ENCODE data around the gene LZTS2. TPM values are rescaled to one million over a fixed set of nuclear protein-coding genes. Genes with fewer than 3 reads are reported as not detected.

Gene LZTS2
- total and polyA plus RNA-seq, 9 donors = 9.4 to 121 (median 77.4) TPM

DNA sequence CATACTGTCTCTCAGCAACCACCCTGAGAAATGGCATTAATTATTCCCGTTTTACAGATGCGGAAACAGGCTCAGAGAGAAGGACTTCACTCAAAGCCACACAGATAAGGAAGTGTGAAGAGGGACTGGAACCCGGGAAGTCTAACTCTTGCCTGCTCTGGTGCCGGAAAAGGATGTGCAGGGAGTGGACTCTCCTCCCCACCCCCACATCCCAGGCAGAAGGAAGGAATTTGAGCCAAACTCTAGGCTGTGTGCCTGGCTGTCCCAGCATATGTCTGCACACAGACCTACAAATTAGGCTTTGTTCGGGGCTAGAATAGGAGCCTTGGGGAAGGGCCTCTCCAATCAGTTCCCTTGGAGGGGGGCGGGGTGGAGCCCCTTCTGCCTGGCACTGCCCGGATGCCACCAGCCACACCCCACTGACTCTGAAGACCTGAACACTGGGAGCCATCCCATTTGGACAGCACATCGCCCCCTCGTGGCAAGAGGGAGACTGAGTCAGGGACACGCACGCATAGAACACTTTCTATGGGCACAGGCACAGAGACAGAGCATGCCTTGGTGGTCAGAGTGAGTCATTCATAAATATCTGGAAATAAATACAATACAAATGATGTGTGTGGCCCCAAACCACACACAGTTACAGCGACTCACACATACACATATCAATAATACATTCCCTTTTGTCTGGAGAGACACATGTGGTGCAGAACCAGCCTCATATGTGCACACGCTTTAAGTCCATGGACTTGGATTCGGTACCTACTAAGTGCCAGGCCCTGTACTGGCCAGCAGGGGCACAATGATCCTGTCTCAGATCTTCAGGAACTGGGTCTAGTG lies 13.1 kb downstream of the LZTS2 start:
- TF ChIP-seq, protein P1, sequence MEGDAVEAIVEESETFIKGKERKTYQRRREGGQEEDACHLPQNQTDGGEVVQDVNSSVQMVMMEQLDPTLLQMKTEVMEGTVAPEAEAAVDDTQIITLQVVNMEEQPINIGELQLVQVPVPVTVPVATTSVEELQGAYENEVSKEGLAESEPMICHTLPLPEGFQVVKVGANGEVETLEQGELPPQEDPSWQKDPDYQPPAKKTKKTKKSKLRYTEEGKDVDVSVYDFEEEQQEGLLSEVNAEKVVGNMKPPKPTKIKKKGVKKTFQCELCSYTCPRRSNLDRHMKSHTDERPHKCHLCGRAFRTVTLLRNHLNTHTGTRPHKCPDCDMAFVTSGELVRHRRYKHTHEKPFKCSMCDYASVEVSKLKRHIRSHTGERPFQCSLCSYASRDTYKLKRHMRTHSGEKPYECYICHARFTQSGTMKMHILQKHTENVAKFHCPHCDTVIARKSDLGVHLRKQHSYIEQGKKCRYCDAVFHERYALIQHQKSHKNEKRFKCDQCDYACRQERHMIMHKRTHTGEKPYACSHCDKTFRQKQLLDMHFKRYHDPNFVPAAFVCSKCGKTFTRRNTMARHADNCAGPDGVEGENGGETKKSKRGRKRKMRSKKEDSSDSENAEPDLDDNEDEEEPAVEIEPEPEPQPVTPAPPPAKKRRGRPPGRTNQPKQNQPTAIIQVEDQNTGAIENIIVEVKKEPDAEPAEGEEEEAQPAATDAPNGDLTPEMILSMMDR (IDR thresholded peaks at IDR 0.05) = peak; percentile 91 to 92 (median 92)
- TF ChIP-seq POLR2A (IDR thresholded peaks at IDR 0.05) = no peak
- 14 to 15% (median 15%) methylated on average over 14 of the region's 14 CpGs for WGBS, 3 donors

DNA sequence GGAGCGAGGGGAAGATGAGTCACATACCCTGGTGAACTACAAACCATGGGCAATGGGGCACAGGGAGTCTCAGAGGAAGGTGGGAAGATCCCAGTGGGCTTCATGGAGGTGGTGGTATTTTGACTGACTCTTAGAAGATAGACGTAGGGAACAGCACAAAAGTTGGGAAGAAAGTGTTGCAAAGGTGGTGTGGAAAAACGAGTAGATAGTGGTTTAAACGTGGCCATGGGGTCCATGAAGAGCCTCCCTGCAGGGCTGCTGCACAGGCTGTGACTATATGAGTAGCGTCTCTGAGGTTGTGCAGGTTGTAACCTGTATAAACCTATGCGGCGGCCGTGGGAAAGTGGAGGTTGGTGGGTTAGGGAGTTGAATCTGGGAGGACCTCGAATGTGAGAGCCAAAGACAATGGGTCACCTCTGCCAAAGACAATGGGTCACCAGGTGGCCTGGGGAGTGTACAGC lies 13.8 kb downstream of the LZTS2 start:
- H3K27ac ChIP-seq = no peak overlapping the region
- 40 to 51% (median 41%) methylated on average over 9 of the region's 9 CpGs for WGBS, 3 donors
- DNase-seq = peak in 1 of 5 donors; percentile 31
- no peaks in the 10 kb centered on the region for H3K27me3 ChIP-seq
- H3K4me3 ChIP-seq = no peak overlapping the region
- TF ChIP-seq EP300 (IDR thresholded peaks at IDR 0.05) (no peak), POLR2A (IDR thresholded peaks at IDR 0.05) (no peak)
- TF ChIP-seq, protein P1 (IDR thresholded peaks at IDR 0.05) = no peak
- H3K36me3 ChIP-seq = no peaks in the 10 kb centered on the region
- H3K9me3 ChIP-seq = no peaks in the 10 kb centered on the region
- H3K4me1 ChIP-seq (ENCODE audit: insufficient read depth) = peaks cover 4% of the 10 kb centered on the region
- intact Hi-C loops (cut with DNase I) = loop anchor here (2.0 kb wide), 1 partner anchor 19 kb away; no protein-coding TSS in a partner anchor

More for the DNA sequence above, 13.1 kb downstream of the LZTS2 start:
- DNase-seq = peak; percentile 85 to 91 (median 89)
- Histone ChIP-seq H3K9me3 (no peaks in the 10 kb centered on the region), H3K4me1 (ENCODE audit: insufficient read depth) (peaks cover 11% of the 10 kb centered on the region), H3K27ac (no peak overlapping the region), H3K27me3 (no peaks in the 10 kb centered on the region), H3K36me3 (no peaks in the 10 kb centered on the region), H3K4me3 (no peak overlapping the region)
- intact Hi-C loops (cut with DNase I) = loop anchor here (2.0 kb wide), 1 partner anchor 18 kb away; no protein-coding TSS in a partner anchor

DNA sequence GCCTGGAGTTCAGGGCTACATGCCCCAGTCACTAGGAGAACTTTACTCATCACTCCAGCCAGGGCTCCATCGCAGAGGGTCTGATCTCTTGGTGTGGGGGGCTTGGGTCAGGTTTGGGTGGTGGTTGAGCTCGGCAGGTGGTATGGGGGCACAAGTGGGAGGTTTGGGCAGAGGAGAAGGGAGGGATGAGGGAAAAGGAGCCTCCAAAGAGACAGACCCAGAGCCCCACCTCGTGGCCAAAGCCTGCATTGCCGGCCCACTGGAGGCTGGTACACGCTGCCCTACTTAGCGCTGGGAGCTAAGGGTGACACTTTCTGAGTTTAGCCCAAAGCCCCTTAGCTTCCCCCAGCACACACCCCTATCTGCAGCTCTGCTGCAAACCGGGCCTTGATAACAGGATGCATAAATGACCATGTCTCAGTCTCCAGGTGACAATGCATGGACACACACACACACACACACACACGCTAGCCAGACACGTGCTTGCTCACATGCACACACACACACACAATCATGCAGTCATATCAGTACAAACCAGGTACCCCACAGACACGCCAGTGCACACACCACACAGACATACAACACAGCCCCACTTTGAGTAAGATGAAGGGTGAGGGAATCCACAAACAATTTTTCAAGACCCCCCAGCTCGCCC lies 14.7 kb downstream of the LZTS2 start:
- H3K27me3 ChIP-seq = no peaks in the 10 kb centered on the region
- peaks cover 3% of the 10 kb centered on the region for H3K4me1 ChIP-seq (ENCODE audit: insufficient read depth)
- no peaks in the 10 kb centered on the region for H3K9me3 ChIP-seq
- no peak overlapping the region for H3K27ac ChIP-seq
- WGBS, 3 donors = 16 to 19% (median 16%) methylated on average over 10 to 11 of the region's 11 CpGs
- no peak overlapping the region for H3K4me3 ChIP-seq
- TF ChIP-seq, protein P1 (IDR thresholded peaks at IDR 0.05) = peak; percentile 67 to 87 (median 82)
- no peak for TF ChIP-seq POLR2A (IDR thresholded peaks at IDR 0.05)
- no peaks in the 10 kb centered on the region for H3K36me3 ChIP-seq
- peak; percentile 68 to 91 (median 87) for DNase-seq
- intact Hi-C loops (cut with DNase I) = no loop called here

DNA sequence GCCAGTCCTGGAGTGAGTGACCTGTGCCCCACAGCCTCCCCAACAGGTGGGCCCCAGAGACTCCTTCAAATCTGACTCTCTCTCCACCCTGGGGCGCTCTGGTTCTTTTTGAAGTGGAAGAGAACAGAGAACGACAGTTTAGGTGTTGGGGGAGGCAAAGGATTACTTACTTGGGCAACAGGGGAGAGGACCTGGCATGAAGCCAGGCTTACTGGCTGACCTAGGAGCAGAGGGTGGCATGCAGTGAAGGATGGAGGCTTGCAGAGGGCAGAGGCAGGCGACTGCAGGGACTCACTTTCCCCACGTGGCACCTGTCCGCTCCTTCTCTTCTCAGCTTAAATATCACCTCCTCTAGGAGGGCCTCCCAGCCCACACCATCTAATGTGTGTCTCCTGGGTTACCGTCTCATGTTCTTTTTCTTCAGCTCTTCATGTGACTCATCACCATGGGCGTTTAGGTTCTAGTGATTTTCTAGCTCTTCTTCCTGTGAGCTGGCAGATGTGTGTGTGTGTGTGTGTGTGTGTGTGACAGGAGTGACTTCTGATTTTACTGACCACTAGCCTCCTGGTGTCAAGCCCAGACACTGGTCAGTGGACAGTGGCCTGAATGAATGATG lies 15.5 kb downstream of the LZTS2 start:
- DNase-seq = no peak
- H3K36me3 ChIP-seq = no peaks in the 10 kb centered on the region
- no peak overlapping the region for H3K4me3 ChIP-seq
- H3K27me3 ChIP-seq = no peaks in the 10 kb centered on the region
- peaks cover 3% of the 10 kb centered on the region for H3K4me1 ChIP-seq (ENCODE audit: insufficient read depth)
- 30 to 44% (median 37%) methylated on average over 7 of the region's 7 CpGs for WGBS, 3 donors
- no peak overlapping the region for H3K27ac ChIP-seq
- intact Hi-C loops (cut with DNase I) = no loop called here
- TF ChIP-seq, protein P1 (IDR thresholded peaks at IDR 0.05) = no peak
- no peak for TF ChIP-seq POLR2A (IDR thresholded peaks at IDR 0.05)
- no peak for TF ChIP-seq EP300 (IDR thresholded peaks at IDR 0.05)
- H3K9me3 ChIP-seq = no peaks in the 10 kb centered on the region
